Astrocyte (in vitro differentiated cells and primary cell): ENCODE results near the gene PLA2G4A. TPM values are rescaled to one million over a fixed set of nuclear protein-coding genes. Genes with fewer than 3 reads are reported as not detected.

Experiments used
- DNase-seq: peaks from one replicate; pipeline ENCODE4 v3.0.0-alpha.2; 2010; ENCODE audit warnings: low read depth
- FAIRE-seq: peaks from 2 replicates; lab custom pipeline; 2011; peaks lifted over from hg19 to GRCh38; lab: Jason Lieb, UNC
- H2AFZ ChIP-seq: 2 replicates; pipeline ENCODE4 v1.6.0; 2012; ENCODE audit warnings: low read depth, low read length, inconsistent platforms
- H3K27ac ChIP-seq: 2 replicates; pipeline ENCODE4 v1.5.1; 2011; ENCODE audit warnings: low read depth, low read length, inconsistent platforms
- H3K27me3 ChIP-seq: 2 replicates; pipeline ENCODE4 v1.6.0; 2011; ENCODE audit warnings: low read length, inconsistent platforms; ENCODE audit not compliant: insufficient read depth
- H3K36me3 ChIP-seq: 2 replicates; pipeline ENCODE4 v1.5.1; 2011; ENCODE audit warnings: low read length, inconsistent platforms; ENCODE audit not compliant: insufficient read depth
- H3K4me1 ChIP-seq: 2 replicates; pipeline ENCODE4 v1.5.1; 2011; ENCODE audit warnings: low read length, inconsistent platforms; ENCODE audit not compliant: insufficient read depth
- H3K4me2 ChIP-seq: 2 replicates; pipeline ENCODE4 v1.6.0; 2012; ENCODE audit warnings: low read length, inconsistent platforms
- H3K4me3 ChIP-seq: 2 replicates; pipeline ENCODE4 v1.5.1; 2011; ENCODE audit warnings: low read depth, mild to moderate bottlenecking, low read length, inconsistent platforms; ENCODE audit not compliant: insufficient read depth
- H3K79me2 ChIP-seq: 2 replicates; pipeline ENCODE4 v1.6.0; 2012; ENCODE audit warnings: mild to moderate bottlenecking, low read length, inconsistent platforms; ENCODE audit not compliant: insufficient read depth
- H3K9ac ChIP-seq: 2 replicates; pipeline ENCODE4 v1.6.0; 2012; ENCODE audit warnings: mild to moderate bottlenecking, low read length, inconsistent platforms
- H3K9me3 ChIP-seq: 2 replicates; pipeline ENCODE4 v1.5.1; 2012; ENCODE audit warnings: low read depth, mild to moderate bottlenecking, low read length, inconsistent platforms; ENCODE audit not compliant: insufficient read depth
- H4K20me1 ChIP-seq: 2 replicates; pipeline ENCODE4 v1.6.0; 2012; ENCODE audit warnings: low read length, inconsistent platforms; ENCODE audit not compliant: insufficient read depth
- H3K27ac Mint-ChIP-seq: one replicate; pipeline ENCODE4 v1.8.0; 2021; ENCODE audit warnings: mild to moderate bottlenecking, mixed read lengths; ENCODE audit not compliant: unreplicated experiment
- H3K27me3 Mint-ChIP-seq: one replicate; pipeline ENCODE4 v1.8.0; 2021; ENCODE audit warnings: low read depth, mixed read lengths; ENCODE audit not compliant: unreplicated experiment
- H3K36me3 Mint-ChIP-seq: one replicate; pipeline ENCODE4 v1.8.0; 2021; ENCODE audit warnings: low read depth, mixed read lengths; ENCODE audit not compliant: unreplicated experiment
- H3K4me1 Mint-ChIP-seq: one replicate; pipeline ENCODE4 v1.8.0; 2021; ENCODE audit warnings: low read depth, mixed read lengths; ENCODE audit not compliant: unreplicated experiment
- H3K4me3 Mint-ChIP-seq: one replicate; pipeline ENCODE4 v1.8.0; 2021; ENCODE audit warnings: mild to moderate bottlenecking, moderate library complexity, mixed read lengths; ENCODE audit not compliant: unreplicated experiment
- H3K9me3 Mint-ChIP-seq: one replicate; pipeline ENCODE4 v1.8.0; 2021; ENCODE audit warnings: mild to moderate bottlenecking, mixed read lengths; ENCODE audit not compliant: unreplicated experiment
- CTCF ChIP-seq: IDR thresholded peaks from 2 replicates; pipeline ENCODE4 v1.5.1; 2011; ENCODE audit warnings: low read depth, mild to moderate bottlenecking, inconsistent platforms, low read length, moderate library complexity; ENCODE audit not compliant: insufficient read depth
- EZH2 ChIP-seq: IDR thresholded peaks from 2 replicates; pipeline ENCODE4 v1.6.1; 2012; ENCODE audit warnings: mild to moderate bottlenecking, low read length, inconsistent platforms; ENCODE audit not compliant: insufficient read depth
- total RNA-seq: library from RNA; stranded (reverse); gene quantifications from 2 replicates; pipeline ENCODE4 v1.2.1, GENCODE V29; 2021

Gene PLA2G4A
- total RNA-seq, 1 donor from 2014 or later: 1.4 TPM

GRCh38 chr1:186869526-186870228, 40.9 kb downstream of the PLA2G4A start:
- TF ChIP-seq CTCF: no peak
- no peak for TF ChIP-seq EZH2
- H3K9ac ChIP-seq: no peak overlapping the region
- no peak overlapping the region for H3K4me3 ChIP-seq
- H3K4me2 ChIP-seq: no peak overlapping the region
- Mint-ChIP-seq H3K9me3 (no peaks in the 10 kb centered on the region), H3K36me3 (no peaks in the 10 kb centered on the region), H3K27me3 (no peaks in the 10 kb centered on the region), H3K4me3 (no peak overlapping the region), H3K4me1 (no peaks in the 10 kb centered on the region), H3K27ac (no peak overlapping the region)
- FAIRE-seq: no peak
- H3K79me2 ChIP-seq: no peaks in the 10 kb centered on the region
- H4K20me1 ChIP-seq: no peaks in the 10 kb centered on the region
- H2AFZ ChIP-seq: no peak overlapping the region
- H3K27ac ChIP-seq: no peak overlapping the region
- DNase-seq: no peak
- no peaks in the 10 kb centered on the region for H3K27me3 ChIP-seq
- H3K9me3 ChIP-seq: no peaks in the 10 kb centered on the region
- no peaks in the 10 kb centered on the region for H3K4me1 ChIP-seq
- H3K36me3 ChIP-seq: no peaks in the 10 kb centered on the region

GRCh38 chr1:186871784-186872183, 43.0 kb downstream of the PLA2G4A start:
- no peaks in the 10 kb centered on the region for H3K27me3 Mint-ChIP-seq
- H2AFZ ChIP-seq: no peak overlapping the region
- H3K4me2 ChIP-seq: no peak overlapping the region
- no peaks in the 10 kb centered on the region for H3K36me3 ChIP-seq
- no peaks in the 10 kb centered on the region for H3K27me3 ChIP-seq
- FAIRE-seq (no peak), DNase-seq (no peak)
- H3K4me3 Mint-ChIP-seq: no peak overlapping the region
- H3K9me3 Mint-ChIP-seq: no peaks in the 10 kb centered on the region
- no peaks in the 10 kb centered on the region for H4K20me1 ChIP-seq
- no peaks in the 10 kb centered on the region for H3K79me2 ChIP-seq
- no peak overlapping the region for H3K9ac ChIP-seq
- no peak overlapping the region for H3K27ac Mint-ChIP-seq
- H3K27ac ChIP-seq: no peak overlapping the region
- H3K9me3 ChIP-seq: no peaks in the 10 kb centered on the region
- H3K4me1 Mint-ChIP-seq: no peaks in the 10 kb centered on the region
- H3K4me3 ChIP-seq: no peak overlapping the region
- no peak for TF ChIP-seq EZH2
- TF ChIP-seq CTCF: no peak
- H3K36me3 Mint-ChIP-seq: no peaks in the 10 kb centered on the region
- no peaks in the 10 kb centered on the region for H3K4me1 ChIP-seq

GRCh38 chr1:186872291-186872690, 43.5 kb downstream of the PLA2G4A start:
- no peak overlapping the region for H3K27ac ChIP-seq
- no peaks in the 10 kb centered on the region for H3K9me3 ChIP-seq
- H3K79me2 ChIP-seq: no peaks in the 10 kb centered on the region
- no peaks in the 10 kb centered on the region for H3K36me3 ChIP-seq
- no peak overlapping the region for H3K9ac ChIP-seq
- no peaks in the 10 kb centered on the region for H3K27me3 ChIP-seq
- Mint-ChIP-seq H3K27me3 (no peaks in the 10 kb centered on the region), H3K4me1 (no peaks in the 10 kb centered on the region), H3K27ac (no peak overlapping the region), H3K36me3 (no peaks in the 10 kb centered on the region), H3K9me3 (no peaks in the 10 kb centered on the region), H3K4me3 (no peak overlapping the region)
- no peaks in the 10 kb centered on the region for H4K20me1 ChIP-seq
- H3K4me1 ChIP-seq: no peaks in the 10 kb centered on the region
- FAIRE-seq: no peak
- H2AFZ ChIP-seq: no peak overlapping the region
- no peak overlapping the region for H3K4me2 ChIP-seq
- DNase-seq: no peak
- no peak for TF ChIP-seq CTCF
- no peak overlapping the region for H3K4me3 ChIP-seq
